SK-N-SH (cell line): Measurements from ENCODE around the gene VCAM1. TPM values are rescaled to one million over a fixed set of nuclear protein-coding genes. Genes with fewer than 3 reads are reported as not detected.
A peak's percentile ranks its signal among the peaks of the same experiment; 100 is the strongest.

ENCODE experiments used
- CTCF ChIA-PET: fragments of 300-600, 350-600 bp; formaldehyde crosslinking; extraction: SDS; loops from one replicate; lab custom pipeline; 2021; lab: Yijun Ruan, JAX
- POLR2A ChIA-PET: fragments of 350-600 bp; sonication (Branson Sonifier 250); formaldehyde crosslinking; extraction: SDS; loops from one replicate; lab custom pipeline; 2020; ENCODE audit warnings: antibody characterized with exemption, inconsistent platforms; lab: Yijun Ruan, JAX
- DNase-seq: peaks from one replicate; pipeline ENCODE4 v3.0.0; 2012
- H2AFZ ChIP-seq: fragments of 200-600 bp; sonication (generic); 2 replicates; pipeline ENCODE4 v1.8.1; 2016; ENCODE audit warnings: antibody characterized with exemption, mild to moderate bottlenecking, low read depth
- H3F3A ChIP-seq: fragments of 200-600 bp; sonication (generic); replicated peaks from 2 replicates; pipeline ENCODE3; 2016; ENCODE audit warnings: antibody characterized with exemption, mild to moderate bottlenecking; ENCODE audit not compliant: insufficient read depth
- H3K27ac ChIP-seq, 2 experiments: fragments of 200-500 bp in 1 of 2; fragments of 200-600 bp in 1 of 2; sonication (Bioruptor generic) in 1 of 2; sonication (generic), shearing (Covaris generic) in 1 of 2; 2 replicates each; pipeline versions ENCODE4 v1.5.1 to v1.6.1; 2014 to 2016; ENCODE audit warnings: low read depth in 2 of 2, inconsistent platforms in 1 of 2, low read length in 1 of 2, mild to moderate bottlenecking in 1 of 2, mixed read lengths in 1 of 2
- H3K27me3 ChIP-seq: fragments of 200-600 bp; sonication (generic), shearing (Covaris generic); 2 replicates; pipeline ENCODE4 v1.6.1; 2016; ENCODE audit warnings: mixed run types; ENCODE audit not compliant: insufficient read depth
- H3K36me3 ChIP-seq, 2 experiments: fragments of 200-500 bp in 1 of 2; fragments of 200-600 bp in 1 of 2; sonication (Bioruptor generic) in 1 of 2; sonication (generic) in 1 of 2; replicated peaks in 1 of 2; 2 replicates each; pipeline versions ENCODE3 to v1.5.1; 2014 to 2016; ENCODE audit warnings: low read length in 1 of 2, mild to moderate bottlenecking in 1 of 2; ENCODE audit not compliant: insufficient read depth in 2 of 2, control insufficient read depth in 1 of 2
- H3K4me1 ChIP-seq, 2 experiments: fragments of 200-500 bp in 1 of 2; fragments of 200-600 bp in 1 of 2; sonication (Bioruptor generic) in 1 of 2; sonication (generic), shearing (Covaris generic) in 1 of 2; 2 replicates each; pipeline versions ENCODE4 v1.5.1 to v1.6.1; 2014 to 2016; ENCODE audit warnings: low read depth in 1 of 2, low read length in 1 of 2, mixed run types in 1 of 2; ENCODE audit not compliant: insufficient read depth in 2 of 2, control insufficient read depth in 1 of 2
- H3K4me2 ChIP-seq: fragments of 200-600 bp; sonication (generic), shearing (Covaris generic); 2 replicates; pipeline ENCODE4 v1.6.1; 2017; ENCODE audit warnings: mixed run types
- H3K4me3 ChIP-seq, 2 experiments: fragments of 200-500 bp in 1 of 2; fragments of 200-600 bp in 1 of 2; sonication (Bioruptor generic) in 1 of 2; sonication (generic), shearing (Covaris generic) in 1 of 2; 2 replicates each; pipeline versions ENCODE4 v1.5.1 to v1.8.1; 2014 to 2016; ENCODE audit warnings: low read depth in 2 of 2, inconsistent platforms in 1 of 2, low read length in 1 of 2, mild to moderate bottlenecking in 1 of 2, mixed read lengths in 1 of 2, moderate library complexity in 1 of 2
- H3K79me2 ChIP-seq: fragments of 200-600 bp; sonication (generic); 2 replicates; pipeline ENCODE4 v1.8.1; 2017; ENCODE audit warnings: mild to moderate bottlenecking; ENCODE audit not compliant: insufficient read depth
- H3K9ac ChIP-seq: fragments of 200-600 bp; sonication (generic); 2 replicates; pipeline ENCODE4 v1.6.1; 2017; ENCODE audit warnings: mixed run types
- H3K9me2 ChIP-seq: fragments of 200-600 bp; sonication (generic); 2 replicates; pipeline ENCODE4 v1.6.1; 2017; ENCODE audit warnings: mixed run types
- H3K9me3 ChIP-seq: fragments of 200-600 bp; sonication (generic); 2 replicates; pipeline ENCODE4 v1.6.1; 2017; ENCODE audit warnings: mixed run types, mild to moderate bottlenecking, moderate library complexity
- H4K20me1 ChIP-seq: fragments of 200-600 bp; sonication (generic); 2 replicates; pipeline ENCODE4 v1.6.1; 2017; ENCODE audit warnings: mild to moderate bottlenecking, mixed run types; ENCODE audit not compliant: insufficient read depth
- CHD2 ChIP-seq: fragments of 150-350 bp; IDR thresholded peaks from 2 replicates; pipeline ENCODE4 v1.6.1; 2018; ENCODE audit warnings: low read length; ENCODE audit not compliant: partially characterized antibody
- ELF1 ChIP-seq: IDR thresholded peaks from 2 replicates; pipeline ENCODE4 v1.4.0; 2012
- EP300 ChIP-seq, 2 experiments: IDR thresholded peaks; 2 replicates each; pipeline versions ENCODE4 v1.4.0 to v1.6.1; 2012; ENCODE audit warnings: borderline replicate concordance in 1 of 2, low read depth in 1 of 2, low read length in 1 of 2
- EZH2phosphoT487 ChIP-seq: fragments of 200-600 bp; sonication (generic); IDR thresholded peaks from 2 replicates; pipeline ENCODE4 v1.6.1; 2017; ENCODE audit warnings: low read depth, mixed run types, mild to moderate bottlenecking, antibody characterized with exemption, moderate library complexity, borderline replicate concordance
- FOSL2 ChIP-seq: IDR thresholded peaks from 2 replicates; pipeline ENCODE4 v1.4.0; 2012; ENCODE audit warnings: low read depth, mild to moderate bottlenecking, moderate library complexity, borderline replicate concordance
- FOXJ3 ChIP-seq: sonication (generic); formaldehyde crosslinking; IDR thresholded peaks from 2 replicates; pipeline ENCODE4 v1.5.1; 2020; ENCODE audit warnings: mild to moderate bottlenecking, missing genetic modification reagents
- GABPA ChIP-seq: IDR thresholded peaks from 2 replicates; pipeline ENCODE4 v1.4.0; 2012; ENCODE audit warnings: low read depth, mild to moderate bottlenecking
- GATA2 ChIP-seq: sonication (generic); formaldehyde crosslinking; IDR thresholded peaks from 2 replicates; pipeline ENCODE4 v1.5.0; 2020; ENCODE audit warnings: mild to moderate bottlenecking, missing genetic modification reagents
- JUND ChIP-seq: IDR thresholded peaks from 2 replicates; pipeline ENCODE4 v1.4.0; 2012
- RAD21 ChIP-seq: IDR thresholded peaks from 2 replicates; pipeline ENCODE4 v1.6.1; 2012; ENCODE audit warnings: mild to moderate bottlenecking, low read length
- RFX5 ChIP-seq: IDR thresholded peaks from 2 replicates; pipeline ENCODE4 v1.6.1; 2012; ENCODE audit warnings: mild to moderate bottlenecking, improper control_type of control experiment, low read length
- SIN3A ChIP-seq: IDR thresholded peaks from 2 replicates; pipeline ENCODE4 v1.6.1; 2012; ENCODE audit warnings: low read depth, mild to moderate bottlenecking, low read length, moderate library complexity, borderline replicate concordance
- SMC3 ChIP-seq: IDR thresholded peaks from 2 replicates; pipeline ENCODE4 v1.6.1; 2012; ENCODE audit warnings: low read depth, low read length, improper control_type of control experiment
- TAF1 ChIP-seq: IDR thresholded peaks from 2 replicates; pipeline ENCODE4 v1.6.1; 2012; ENCODE audit warnings: low read depth, mild to moderate bottlenecking, low read length, moderate library complexity, borderline replicate concordance
- TCF12 ChIP-seq: IDR thresholded peaks from 2 replicates; pipeline ENCODE4 v1.4.0; 2012
- polyA plus RNA-seq, 3 experiments: library from polyadenylated mRNA; depleted of rRNA; stranded (reverse); fragments of >200 nt; gene quantifications; 2 replicates each; pipeline ENCODE4 v1.2.3, GENCODE V29; 2012
- TF ChIP-seq, protein P1 (sequence below): IDR thresholded peaks from 2 replicates; pipeline ENCODE4; 2012

Gene VCAM1
- polyA plus RNA-seq, 1 of the 3 experiments (the other 2 are of a cell fraction), result 5.0 TPM

DNA sequence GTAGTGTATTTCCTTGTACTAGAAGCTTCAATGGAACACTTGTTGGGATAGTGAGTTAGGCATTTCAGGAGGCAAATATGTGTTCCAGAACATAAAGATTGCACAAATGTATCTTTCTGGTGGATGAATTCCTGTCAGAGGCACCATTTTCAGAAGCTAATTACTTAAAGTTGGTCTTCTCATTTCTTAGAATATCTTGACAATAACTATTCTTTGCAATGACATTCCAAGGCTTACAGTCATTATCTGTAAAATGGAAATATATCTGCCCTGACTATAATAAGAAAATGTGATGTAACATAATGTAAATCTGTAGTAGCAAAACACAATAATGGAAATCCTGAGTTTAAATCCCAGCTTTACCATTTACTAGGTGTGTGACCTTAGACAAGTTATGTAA, 2.7 kb downstream of the VCAM1 start:
- CTCF ChIA-PET, result interaction anchor here (1.3 to 1.4 kb wide), 2 partner anchors 9 to 147 kb away, joined by 3 to 4 read pairs; no protein-coding TSS in a partner anchor
- H3K27me3 ChIP-seq, result no peaks in the 10 kb centered on the region
- H3K27ac ChIP-seq, result peak overlapping the region; percentile 86 to 90
- no peaks in the 10 kb centered on the region for H3K36me3 ChIP-seq
- peaks cover 0 to 6% of the 10 kb centered on the region in 2 experiments; a peak in 3 of 4 replicates for H3K4me1 ChIP-seq
- no peaks in the 10 kb centered on the region for H3K79me2 ChIP-seq
- H3F3A ChIP-seq, result peaks cover 21% of the 10 kb centered on the region
- H3K4me3 ChIP-seq, result peak overlapping the region; percentile 39 to 48; a peak in 3 of 4 replicates
- H3K9me2 ChIP-seq, result no peaks in the 10 kb centered on the region
- H4K20me1 ChIP-seq, result no peaks in the 10 kb centered on the region
- TF ChIP-seq SMC3 (no peak), ELF1 (no peak)
- TF ChIP-seq, protein P1, sequence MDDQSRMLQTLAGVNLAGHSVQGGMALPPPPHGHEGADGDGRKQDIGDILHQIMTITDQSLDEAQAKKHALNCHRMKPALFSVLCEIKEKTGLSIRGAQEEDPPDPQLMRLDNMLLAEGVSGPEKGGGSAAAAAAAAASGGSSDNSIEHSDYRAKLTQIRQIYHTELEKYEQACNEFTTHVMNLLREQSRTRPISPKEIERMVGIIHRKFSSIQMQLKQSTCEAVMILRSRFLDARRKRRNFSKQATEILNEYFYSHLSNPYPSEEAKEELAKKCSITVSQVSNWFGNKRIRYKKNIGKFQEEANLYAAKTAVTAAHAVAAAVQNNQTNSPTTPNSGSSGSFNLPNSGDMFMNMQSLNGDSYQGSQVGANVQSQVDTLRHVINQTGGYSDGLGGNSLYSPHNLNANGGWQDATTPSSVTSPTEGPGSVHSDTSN, result 0 out of 2 replicates have a peak, but pooled peaks have one; percentile 3
- H3K9ac ChIP-seq, result peak overlapping the region; percentile 54; the same call in 1 of the 2 replicates
- peak overlapping the region; percentile 68 for H3K4me2 ChIP-seq
- POLR2A ChIA-PET, result no interaction called here
- H3K9me3 ChIP-seq, result no peaks in the 10 kb centered on the region
- DNase-seq, result no peak
- peak overlapping the region; percentile 81; the same call in 1 of the 2 replicates for H2AFZ ChIP-seq

DNA sequence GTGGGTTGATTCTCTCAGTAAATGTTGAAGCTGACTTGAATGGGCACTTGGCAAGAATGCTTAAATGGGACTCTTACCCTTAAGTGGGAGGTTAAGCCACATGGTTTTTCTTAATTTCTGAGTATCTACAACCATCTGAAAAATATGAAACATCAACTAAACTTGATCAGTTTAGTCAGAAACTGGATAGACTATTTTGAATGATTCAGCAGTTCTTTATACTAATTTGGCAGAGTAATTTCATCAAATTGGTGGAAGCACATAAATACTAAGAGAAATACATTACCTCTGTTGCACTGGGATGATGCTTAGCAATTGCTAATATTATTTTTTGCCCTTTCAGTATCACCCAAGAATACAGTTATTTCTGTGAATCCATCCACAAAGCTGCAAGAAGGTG, 4.7 kb downstream of the VCAM1 start:
- no peak overlapping the region for H3K4me3 ChIP-seq
- no peak overlapping the region for H3K9ac ChIP-seq
- H3K9me3 ChIP-seq, result no peaks in the 10 kb centered on the region
- no peaks in the 10 kb centered on the region for H3K36me3 ChIP-seq
- DNase-seq, result no peak
- no peaks in the 10 kb centered on the region for H3K9me2 ChIP-seq
- POLR2A ChIA-PET, result no interaction called here
- peaks cover 21% of the 10 kb centered on the region for H3F3A ChIP-seq
- TF ChIP-seq SIN3A, result no peak
- no peak for TF ChIP-seq EZH2phosphoT487
- no peak for TF ChIP-seq RFX5
- no peak for TF ChIP-seq CHD2
- no peak for TF ChIP-seq TCF12
- TF ChIP-seq EP300 (IDR thresholded peaks at IDR 0.05; ENCODE audit: borderline replicate concordance in 1 of 2, low read depth in 1 of 2, low read length in 1 of 2), result no peak
- no peak for TF ChIP-seq RAD21
- no peak for TF ChIP-seq GATA2
- no peak for TF ChIP-seq JUND
- TF ChIP-seq GABPA, result no peak
- no peak for TF ChIP-seq ELF1
- TF ChIP-seq SMC3, result no peak
- no peak for TF ChIP-seq TAF1
- TF ChIP-seq FOSL2, result no peak
- TF ChIP-seq FOXJ3 (CRISPR knock-in tag), result no peak
- H3K79me2 ChIP-seq, result no peaks in the 10 kb centered on the region
- CTCF ChIA-PET, result no interaction called here
- H4K20me1 ChIP-seq, result no peaks in the 10 kb centered on the region
- peaks cover 0 to 6% of the 10 kb centered on the region in 2 experiments for H3K4me1 ChIP-seq
- no peak overlapping the region for H2AFZ ChIP-seq
- H3K27ac ChIP-seq, result no peak overlapping the region
- no peak overlapping the region for H3K4me2 ChIP-seq
- H3K27me3 ChIP-seq, result no peaks in the 10 kb centered on the region
